Caco-2 (cell line): ENCODE results near the gene FNBP1. TPM values are rescaled to one million over a fixed set of nuclear protein-coding genes. Genes with fewer than 3 reads are reported as not detected.

Experiments used
- BruUV-seq: library from RNA; stranded (reverse); fragments of 400-500 nt; replicated peaks from 2 replicates; lab custom pipeline; 2021; lab: Mats Ljungman, UMichigan
- CTCF ChIA-PET: fragments of 300-600 bp; sonication (Branson Sonifier 250); formaldehyde crosslinking; loops from one replicate; lab custom pipeline; 2022; ENCODE audit warnings: antibody characterized with exemption; lab: Charles Lee
- POLR2A ChIA-PET: fragments of 300-600 bp; sonication (Branson Sonifier 250); formaldehyde crosslinking; loops from one replicate; lab custom pipeline; 2022; ENCODE audit warnings: antibody characterized with exemption; lab: Charles Lee
- DNase-seq, 2 experiments: peaks; one replicate each; pipeline versions ENCODE4 v3.0.0 to v3.0.0-alpha.2; 2020 to 2022
- H3K27me3 ChIP-seq: replicated peaks from 2 replicates; pipeline ENCODE4 v1.6.0; 2011; ENCODE audit warnings: low read length; ENCODE audit not compliant: control insufficient read depth, insufficient read depth
- H3K36me3 ChIP-seq: 2 replicates; pipeline ENCODE4 v1.5.1; 2011; ENCODE audit warnings: low read length; ENCODE audit not compliant: control insufficient read depth, insufficient read depth
- H3K4me1 ChIP-seq: fragments of 250-450 bp; sonication (Bioruptor Pico); 2 replicates; pipeline ENCODE4 v1.5.1; 2020; ENCODE audit warnings: mild to moderate bottlenecking
- H3K4me3 ChIP-seq: 2 replicates; pipeline ENCODE4 v1.5.1; 2011; ENCODE audit warnings: low read depth, mild to moderate bottlenecking, control low read depth, low read length
- H3K9me3 ChIP-seq: fragments of 250-450 bp; sonication (Bioruptor Pico); 2 replicates; pipeline ENCODE4 v1.5.1; 2020; ENCODE audit warnings: mild to moderate bottlenecking, moderate library complexity
- H3K27ac Mint-ChIP-seq: one replicate; pipeline ENCODE4 v1.8.0; 2022; ENCODE audit warnings: mixed read lengths; ENCODE audit not compliant: unreplicated experiment
- H3K27me3 Mint-ChIP-seq: one replicate; pipeline ENCODE4 v1.8.0; 2022; ENCODE audit warnings: mixed read lengths; ENCODE audit not compliant: insufficient read depth, unreplicated experiment
- H3K36me3 Mint-ChIP-seq: one replicate; pipeline ENCODE4 v1.8.0; 2022; ENCODE audit warnings: mild to moderate bottlenecking, mixed read lengths; ENCODE audit not compliant: insufficient read depth, unreplicated experiment
- H3K4me1 Mint-ChIP-seq: one replicate; pipeline ENCODE4 v1.8.0; 2022; ENCODE audit warnings: low read depth, mixed read lengths; ENCODE audit not compliant: unreplicated experiment
- H3K4me3 Mint-ChIP-seq: one replicate; pipeline ENCODE4 v1.8.0; 2022; ENCODE audit warnings: mild to moderate bottlenecking, moderate library complexity, mixed read lengths; ENCODE audit not compliant: unreplicated experiment
- H3K9me3 Mint-ChIP-seq: one replicate; pipeline ENCODE4 v1.8.0; 2022; ENCODE audit warnings: mixed read lengths; ENCODE audit not compliant: unreplicated experiment
- CTCF ChIP-seq, 2 experiments: fragments of 200-600 bp in 1 of 2; IDR thresholded peaks; 1 replicate in 1 of 2; 2 replicates in 1 of 2; pipeline versions ENCODE4 v1.5.1 to v1.8.0; 2011 to 2022; ENCODE audit warnings: antibody characterized with exemption in 1 of 2, control low read depth in 1 of 2, inconsistent platforms in 1 of 2, low read depth in 1 of 2, low read length in 1 of 2, mild to moderate bottlenecking in 1 of 2, moderate library complexity in 1 of 2; ENCODE audit not compliant: insufficient read depth in 1 of 2, severe bottlenecking in 1 of 2, unreplicated experiment in 1 of 2
- intact Hi-C: fragments of 100-400 bp; cut with micrococcal nuclease; formaldehyde crosslinking; loops from one replicate; pipeline ENCODE4 v1.10.0; 2022; ENCODE audit not compliant: unreplicated experiment
- total RNA-seq: library from RNA; stranded (reverse); gene quantifications from 2 replicates; pipeline ENCODE4 v1.2.3, GENCODE V29; 2022

FNBP1 gene
- total RNA-seq, 1 experiment from 2014 or later, result 33.2 TPM

- peaks cover 30% of the 10 kb centered on the region for H3K4me1 Mint-ChIP-seq
- DNase-seq, result no peak
- Histone ChIP-seq H3K4me3 (no peak overlapping the region), H3K36me3 (no peaks in the 10 kb centered on the region), H3K27me3 (no peaks in the 10 kb centered on the region), H3K4me1 (peaks cover 17% of the 10 kb centered on the region), H3K9me3 (no peaks in the 10 kb centered on the region)
- no peaks in the 10 kb centered on the region for H3K27me3 Mint-ChIP-seq
- BruUV-seq, result no TSS peak
- ChIA-PET POLR2A (interaction anchor here (1.4 kb wide), 1 partner anchor 15 kb away, joined by 5 read pairs; the partner anchor contains the start of gene FNBP1), CTCF (interaction anchor here (0.6 kb wide), 1 partner anchor 120 kb away, joined by 3 read pairs; no protein-coding TSS in a partner anchor)
- no peaks in the 10 kb centered on the region for H3K9me3 Mint-ChIP-seq
- H3K4me3 Mint-ChIP-seq, result no peak overlapping the region
- H3K36me3 Mint-ChIP-seq, result no peaks in the 10 kb centered on the region
- no peak overlapping the region for H3K27ac Mint-ChIP-seq
- intact Hi-C loops, result no loop called here
- TF ChIP-seq CTCF (IDR thresholded peaks at IDR 0.05; ENCODE audit: insufficient read depth in 1 of 2, low read depth in 1 of 2, low read length in 1 of 2, severe bottlenecking in 1 of 2, unreplicated experiment in 1 of 2), result no peak
Measured at GRCh38 chr9:130027533-130028365, 15.2 kb downstream of the FNBP1 start.

GRCh38 chr9:130026583-130027340 lies 16.2 kb downstream of the FNBP1 start:
- H3K36me3 Mint-ChIP-seq, result no peaks in the 10 kb centered on the region
- Histone ChIP-seq H3K4me1 (peaks cover 17% of the 10 kb centered on the region), H3K27me3 (no peaks in the 10 kb centered on the region), H3K4me3 (no peak overlapping the region), H3K9me3 (no peaks in the 10 kb centered on the region), H3K36me3 (no peaks in the 10 kb centered on the region)
- ChIA-PET POLR2A (no interaction called here), CTCF (no interaction called here)
- H3K4me3 Mint-ChIP-seq, result no peak overlapping the region
- no peaks in the 10 kb centered on the region for H3K27me3 Mint-ChIP-seq
- H3K4me1 Mint-ChIP-seq, result peaks cover 30% of the 10 kb centered on the region
- TF ChIP-seq CTCF (IDR thresholded peaks at IDR 0.05; ENCODE audit: insufficient read depth in 1 of 2, low read depth in 1 of 2, low read length in 1 of 2, severe bottlenecking in 1 of 2, unreplicated experiment in 1 of 2), result no peak
- intact Hi-C loops, result no loop called here
- H3K9me3 Mint-ChIP-seq, result no peaks in the 10 kb centered on the region
- no TSS peak for BruUV-seq
- DNase-seq, result no peak
- no peak overlapping the region for H3K27ac Mint-ChIP-seq

GRCh38 chr9:130024597-130024994 lies 18.4 kb downstream of the FNBP1 start:
- no peak overlapping the region for H3K27ac Mint-ChIP-seq
- Histone ChIP-seq H3K9me3 (no peaks in the 10 kb centered on the region), H3K36me3 (no peaks in the 10 kb centered on the region), H3K4me1 (peaks cover 17% of the 10 kb centered on the region), H3K27me3 (no peaks in the 10 kb centered on the region), H3K4me3 (no peak overlapping the region)
- TF ChIP-seq CTCF (IDR thresholded peaks at IDR 0.05; ENCODE audit: insufficient read depth in 1 of 2, low read depth in 1 of 2, low read length in 1 of 2, severe bottlenecking in 1 of 2, unreplicated experiment in 1 of 2), result no peak
- H3K4me1 Mint-ChIP-seq, result peaks cover 20% of the 10 kb centered on the region
- H3K4me3 Mint-ChIP-seq, result no peak overlapping the region
- DNase-seq, result no peak
- H3K27me3 Mint-ChIP-seq, result no peaks in the 10 kb centered on the region
- BruUV-seq, result no TSS peak
- CTCF ChIA-PET, result no interaction called here
- intact Hi-C loops, result no loop called here
- POLR2A ChIA-PET, result no interaction called here
- no peaks in the 10 kb centered on the region for H3K9me3 Mint-ChIP-seq
- H3K36me3 Mint-ChIP-seq, result no peaks in the 10 kb centered on the region
